Osteoblast (primary cell): ENCODE measurements around the gene MIS12. TPM values are rescaled to one million over a fixed set of nuclear protein-coding genes. Genes with fewer than 3 reads are reported as not detected.

Experiments used
- DNase-seq: peaks from one replicate; pipeline ENCODE4 v3.0.0; 2011; ENCODE audit warnings: low spot score, mixed read lengths; ENCODE audit not compliant: insufficient read length; ENCODE audit errors: missing footprints
- H2AFZ ChIP-seq: 2 replicates; pipeline ENCODE4 v1.6.0; 2011; ENCODE audit warnings: mild to moderate bottlenecking, low read length
- H3K27ac ChIP-seq: 2 replicates; pipeline ENCODE4 v1.5.1; 2011; ENCODE audit warnings: mild to moderate bottlenecking, low read depth, low read length, moderate library complexity
- H3K27me3 ChIP-seq: 2 replicates; pipeline ENCODE4 v1.6.0; 2012; ENCODE audit warnings: mild to moderate bottlenecking, control low read depth, inconsistent platforms, low read length, moderate library complexity; ENCODE audit not compliant: insufficient read depth
- H3K36me3 ChIP-seq: 2 replicates; pipeline ENCODE4 v1.5.1; 2011; ENCODE audit warnings: mild to moderate bottlenecking, low read length, control low read depth, moderate library complexity; ENCODE audit not compliant: insufficient read depth
- H3K4me1 ChIP-seq: 2 replicates; pipeline ENCODE4 v1.5.1; 2011; ENCODE audit warnings: mild to moderate bottlenecking, low read length, control low read depth, moderate library complexity; ENCODE audit not compliant: insufficient read depth
- H3K4me2 ChIP-seq: 2 replicates; pipeline ENCODE4 v1.6.0; 2011; ENCODE audit warnings: mild to moderate bottlenecking, low read length; ENCODE audit not compliant: insufficient read depth
- H3K4me3 ChIP-seq: fragments of 200-600 bp; sonication (generic); 3 replicates; pipeline ENCODE4 v1.5.1; 2012; ENCODE audit warnings: mild to moderate bottlenecking, low read length, inconsistent platforms; ENCODE audit not compliant: insufficient read depth
- H3K79me2 ChIP-seq: 2 replicates; pipeline ENCODE4 v1.6.0; 2012; ENCODE audit warnings: mild to moderate bottlenecking, low read length, control low read depth, inconsistent platforms; ENCODE audit not compliant: insufficient read depth
- H3K9me3 ChIP-seq: 2 replicates; pipeline ENCODE4 v1.5.1; 2011; ENCODE audit warnings: low read depth, low read length, control low read depth
- H4K20me1 ChIP-seq: 2 replicates; pipeline ENCODE4 v1.6.0; 2012; ENCODE audit warnings: mild to moderate bottlenecking, low read length, control low read depth; ENCODE audit not compliant: insufficient read depth
- total RNA-seq: library from RNA; depleted of rRNA; stranded (reverse); fragments of >200 nt; gene quantifications from 2 replicates; pipeline ENCODE4 v1.2.3, GENCODE V29; 2012
- TF ChIP-seq, protein P1 (sequence below): IDR thresholded peaks from 2 replicates; pipeline ENCODE4 v1.5.1; 2011; ENCODE audit warnings: mild to moderate bottlenecking, low read depth, low read length, moderate library complexity; ENCODE audit errors: extremely low read depth

The MIS12 gene
- total RNA-seq, 1 donor = 10.9 TPM

DNA sequence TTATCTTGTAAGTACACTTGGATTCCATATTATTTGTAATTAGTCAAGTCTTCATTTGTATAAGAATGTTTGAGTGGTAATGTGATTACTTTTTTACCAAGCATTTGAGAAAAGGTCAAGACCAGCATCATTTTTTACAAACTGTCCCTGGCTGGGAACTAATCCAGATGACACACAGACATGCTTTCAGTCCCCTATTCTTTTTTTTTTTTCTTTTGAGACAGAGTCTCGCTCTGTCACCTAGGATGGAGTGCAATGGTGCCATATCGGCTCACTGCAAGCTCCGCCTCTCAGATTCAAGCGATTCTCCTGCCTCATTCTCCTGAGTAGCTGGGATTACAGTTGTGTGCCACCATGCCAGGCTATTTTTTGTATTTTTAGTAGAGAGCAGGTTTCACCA is 4.9 kb upstream of the MIS12 start:
- H4K20me1 ChIP-seq = no peaks in the 10 kb centered on the region
- no peak overlapping the region for H3K27ac ChIP-seq
- peaks cover 78% of the 10 kb centered on the region for H3K79me2 ChIP-seq
- no peaks in the 10 kb centered on the region for H3K9me3 ChIP-seq
- peaks cover 16% of the 10 kb centered on the region for H3K4me1 ChIP-seq
- TF ChIP-seq, protein P1, sequence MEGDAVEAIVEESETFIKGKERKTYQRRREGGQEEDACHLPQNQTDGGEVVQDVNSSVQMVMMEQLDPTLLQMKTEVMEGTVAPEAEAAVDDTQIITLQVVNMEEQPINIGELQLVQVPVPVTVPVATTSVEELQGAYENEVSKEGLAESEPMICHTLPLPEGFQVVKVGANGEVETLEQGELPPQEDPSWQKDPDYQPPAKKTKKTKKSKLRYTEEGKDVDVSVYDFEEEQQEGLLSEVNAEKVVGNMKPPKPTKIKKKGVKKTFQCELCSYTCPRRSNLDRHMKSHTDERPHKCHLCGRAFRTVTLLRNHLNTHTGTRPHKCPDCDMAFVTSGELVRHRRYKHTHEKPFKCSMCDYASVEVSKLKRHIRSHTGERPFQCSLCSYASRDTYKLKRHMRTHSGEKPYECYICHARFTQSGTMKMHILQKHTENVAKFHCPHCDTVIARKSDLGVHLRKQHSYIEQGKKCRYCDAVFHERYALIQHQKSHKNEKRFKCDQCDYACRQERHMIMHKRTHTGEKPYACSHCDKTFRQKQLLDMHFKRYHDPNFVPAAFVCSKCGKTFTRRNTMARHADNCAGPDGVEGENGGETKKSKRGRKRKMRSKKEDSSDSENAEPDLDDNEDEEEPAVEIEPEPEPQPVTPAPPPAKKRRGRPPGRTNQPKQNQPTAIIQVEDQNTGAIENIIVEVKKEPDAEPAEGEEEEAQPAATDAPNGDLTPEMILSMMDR = no peak
- no peak overlapping the region for H2AFZ ChIP-seq
- DNase-seq = no peak
- no peaks in the 10 kb centered on the region for H3K27me3 ChIP-seq
- H3K36me3 ChIP-seq = peaks cover 84% of the 10 kb centered on the region
- H3K4me2 ChIP-seq = no peak overlapping the region
- H3K4me3 ChIP-seq = no peak overlapping the region

GRCh38 chr17:5485270-5486205 is 828 bp upstream of the MIS12 start, which contains the start of gene DERL2:
DERL2 (minus strand) TSS chr17:5486178; CDS start chr17:5486161, 17 bp downstream.
- no peak for DNase-seq
- H3K36me3 ChIP-seq = peaks cover 73% of the 10 kb centered on the region
- no peaks in the 10 kb centered on the region for H3K27me3 ChIP-seq

DNA sequence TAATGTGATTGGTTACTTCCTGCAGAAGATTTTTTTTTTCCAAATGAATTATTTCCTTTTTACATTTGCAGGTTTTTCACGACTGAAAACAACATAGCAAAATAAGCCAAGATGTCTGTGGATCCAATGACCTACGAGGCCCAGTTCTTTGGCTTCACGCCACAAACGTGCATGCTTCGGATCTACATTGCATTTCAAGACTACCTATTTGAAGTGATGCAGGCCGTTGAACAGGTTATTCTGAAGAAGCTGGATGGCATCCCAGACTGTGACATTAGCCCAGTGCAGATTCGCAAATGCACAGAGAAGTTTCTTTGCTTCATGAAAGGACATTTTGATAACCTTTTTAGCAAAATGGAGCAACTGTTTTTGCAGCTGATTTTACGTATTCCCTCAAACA is 2.4 kb downstream of the MIS12 start:
- peaks cover 26% of the 10 kb centered on the region for H3K4me1 ChIP-seq
- H3K9me3 ChIP-seq = no peaks in the 10 kb centered on the region
- peaks cover 45% of the 10 kb centered on the region for H3K36me3 ChIP-seq
- H3K4me2 ChIP-seq = no peak overlapping the region
- H3K79me2 ChIP-seq = peaks cover 44% of the 10 kb centered on the region
- no peak overlapping the region for H2AFZ ChIP-seq
- H4K20me1 ChIP-seq = no peaks in the 10 kb centered on the region
- TF ChIP-seq, protein P1 = no peak
- no peak overlapping the region for H3K27ac ChIP-seq
- no peak overlapping the region for H3K4me3 ChIP-seq
- DNase-seq = no peak
- H3K27me3 ChIP-seq = no peaks in the 10 kb centered on the region

More at GRCh38 chr17:5485270-5486205, 828 bp upstream of the MIS12 start, which contains the start of gene DERL2:
- Histone ChIP-seq H3K4me2 (peak within 1 kb of the TSS; percentile 99), H3K79me2 (peaks cover 72% of the 10 kb centered on the region), H3K4me1 (peaks cover 29% of the 10 kb centered on the region), H4K20me1 (no peaks in the 10 kb centered on the region), H2AFZ (peak within 1 kb of the TSS; percentile 91), H3K27ac (peak within 1 kb of the TSS; percentile 97), H3K4me3 (peak within 1 kb of the TSS; percentile 99), H3K9me3 (no peaks in the 10 kb centered on the region)
- TF ChIP-seq, protein P1 = no peak

DNA sequence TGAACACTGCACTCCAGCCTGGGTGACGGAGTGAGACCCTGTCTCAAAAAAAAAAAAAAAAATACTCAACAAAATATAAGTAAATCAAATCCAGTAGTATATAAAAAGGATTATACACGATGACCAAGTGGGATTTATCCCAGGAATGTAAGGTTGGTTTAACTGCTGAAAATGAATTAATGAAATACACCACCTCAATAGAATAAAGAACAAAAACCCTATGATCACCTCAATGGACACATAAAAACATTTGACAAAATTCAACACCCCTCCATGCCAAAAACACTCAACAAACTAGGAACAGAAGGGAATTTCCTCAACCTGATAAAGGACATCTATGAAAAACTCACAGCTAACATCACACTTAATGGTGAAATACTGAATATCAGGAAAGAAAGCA is 6.6 kb downstream of the MIS12 start:
- Histone ChIP-seq H3K4me3 (no peak overlapping the region), H3K27ac (no peak overlapping the region), H4K20me1 (no peaks in the 10 kb centered on the region), H3K4me2 (no peak overlapping the region), H3K36me3 (peaks cover 27% of the 10 kb centered on the region), H2AFZ (no peak overlapping the region), H3K4me1 (peaks cover 2% of the 10 kb centered on the region), H3K79me2 (peaks cover 11% of the 10 kb centered on the region), H3K9me3 (no peaks in the 10 kb centered on the region), H3K27me3 (no peaks in the 10 kb centered on the region)
- DNase-seq = no peak
- TF ChIP-seq, protein P1 = no peak
